ENCODE data around the gene SOCS6. TPM values are rescaled to one million over a fixed set of nuclear protein-coding genes. Genes with fewer than 3 reads are reported as not detected.

SOCS6 gene
- polyA plus RNA-seq, 4 donors = 10.3 to 42.6 (median 13.2) TPM

DNA sequence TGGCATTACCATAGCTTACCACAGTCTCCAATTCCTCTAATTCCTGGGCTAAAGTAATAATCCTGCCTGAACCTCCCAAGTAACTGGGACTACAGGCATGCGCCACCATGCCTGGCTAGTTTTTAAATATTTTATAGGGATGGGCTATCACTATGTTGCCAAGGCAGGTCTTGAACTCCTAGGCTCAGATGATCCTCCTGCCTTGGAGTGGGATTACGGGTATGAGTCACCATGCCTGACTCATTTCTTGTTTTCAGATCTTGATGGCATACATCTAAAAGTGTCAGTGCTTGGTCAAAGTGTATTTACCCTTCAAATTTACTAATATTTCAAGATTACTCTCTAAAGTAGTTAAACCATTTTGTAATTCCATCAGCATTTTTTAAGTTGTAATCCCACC, 9.4 kb upstream of the SOCS6 start:
- Histone ChIP-seq H3K4me3 (ENCODE audit: low read depth in 1 of 3, low read length in 3 of 3) (no peak overlapping the region), H3K4me1 (ENCODE audit: control insufficient read depth in 3 of 3, insufficient read depth in 2 of 3, low read depth in 1 of 3, low read length in 2 of 3) (no peaks in the 10 kb centered on the region), H3K27ac (ENCODE audit: low read depth in 1 of 3, low read length in 2 of 3) (no peak overlapping the region), H3K36me3 (ENCODE audit: control insufficient read depth in 3 of 3, insufficient read depth in 2 of 3, low read depth in 1 of 3, low read length in 3 of 3) (no peaks in the 10 kb centered on the region), H3K27me3 (ENCODE audit: control insufficient read depth in 3 of 3, insufficient read depth in 3 of 3, low read length in 3 of 3) (no peaks in the 10 kb centered on the region), H3K9me3 (ENCODE audit: control insufficient read depth in 2 of 2, insufficient read depth in 1 of 2, low read depth in 1 of 2, low read length in 1 of 2) (peaks cover 0 to 12% of the 10 kb centered on the region in 2 donors)
- no peak for DNase-seq
- WGBS, 3 donors = 83 to 89% (median 87%) methylated on average over 2 of the region's 2 CpGs
- no peak for FAIRE-seq

DNA sequence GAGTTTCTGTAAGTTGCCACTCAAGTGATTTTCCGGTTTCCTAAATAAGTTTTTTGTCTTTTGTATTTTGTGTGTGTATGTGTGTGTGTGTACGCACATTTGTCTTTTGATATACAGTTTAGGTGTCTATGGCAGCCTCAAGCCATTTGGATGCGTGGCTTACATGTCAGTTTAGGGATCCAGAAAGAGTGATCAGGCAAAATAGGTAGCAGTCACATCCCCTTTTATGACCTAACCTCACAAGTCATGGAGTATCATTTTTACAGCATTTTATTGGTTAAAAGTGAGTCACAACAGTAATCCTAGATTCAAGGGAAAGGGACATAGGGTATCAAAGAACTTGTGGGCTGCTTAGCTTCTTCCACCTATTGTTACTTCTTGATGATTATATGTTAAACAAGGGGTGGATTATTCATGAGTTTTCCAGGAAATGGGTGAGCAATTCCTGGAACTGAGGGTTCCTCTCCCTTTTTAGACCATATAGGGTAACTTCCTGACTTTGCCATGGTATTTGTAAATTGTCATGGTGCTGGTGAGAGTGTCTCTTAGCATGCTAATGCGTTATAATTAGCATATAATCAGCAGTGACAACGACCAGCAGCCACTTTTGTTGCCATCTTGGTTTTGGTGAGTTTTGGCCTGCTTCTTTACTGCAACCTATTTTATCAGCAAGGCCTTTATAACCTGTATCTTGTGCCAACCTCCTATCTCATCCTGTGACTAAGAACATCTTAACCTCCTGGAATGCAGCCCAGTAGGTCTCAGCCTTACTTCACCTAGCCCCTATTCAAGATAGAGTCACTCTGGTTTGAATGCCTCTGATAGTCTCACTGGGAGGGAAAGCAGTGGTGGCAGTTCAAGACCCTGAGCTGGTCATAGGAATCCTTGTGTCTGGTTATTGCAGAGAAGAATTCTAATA, 8.6 kb upstream of the SOCS6 start:
- Histone ChIP-seq H3K4me3 (ENCODE audit: low read depth in 1 of 3, low read length in 3 of 3) (no peak overlapping the region), H3K4me1 (ENCODE audit: control insufficient read depth in 3 of 3, insufficient read depth in 2 of 3, low read depth in 1 of 3, low read length in 2 of 3) (no peaks in the 10 kb centered on the region), H3K9me3 (ENCODE audit: control insufficient read depth in 2 of 2, insufficient read depth in 1 of 2, low read depth in 1 of 2, low read length in 1 of 2) (peaks cover 0 to 12% of the 10 kb centered on the region in 2 donors), H3K27ac (ENCODE audit: low read depth in 1 of 3, low read length in 2 of 3) (no peak overlapping the region), H3K27me3 (ENCODE audit: control insufficient read depth in 3 of 3, insufficient read depth in 3 of 3, low read length in 3 of 3) (no peaks in the 10 kb centered on the region), H3K36me3 (ENCODE audit: control insufficient read depth in 3 of 3, insufficient read depth in 2 of 3, low read depth in 1 of 3, low read length in 3 of 3) (no peaks in the 10 kb centered on the region)
- FAIRE-seq (no peak), DNase-seq (peak in 1 of 2 donors; percentile 92)
- 62 to 83% (median 72%) methylated on average over 5 of the region's 5 CpGs for WGBS, 3 donors

DNA sequence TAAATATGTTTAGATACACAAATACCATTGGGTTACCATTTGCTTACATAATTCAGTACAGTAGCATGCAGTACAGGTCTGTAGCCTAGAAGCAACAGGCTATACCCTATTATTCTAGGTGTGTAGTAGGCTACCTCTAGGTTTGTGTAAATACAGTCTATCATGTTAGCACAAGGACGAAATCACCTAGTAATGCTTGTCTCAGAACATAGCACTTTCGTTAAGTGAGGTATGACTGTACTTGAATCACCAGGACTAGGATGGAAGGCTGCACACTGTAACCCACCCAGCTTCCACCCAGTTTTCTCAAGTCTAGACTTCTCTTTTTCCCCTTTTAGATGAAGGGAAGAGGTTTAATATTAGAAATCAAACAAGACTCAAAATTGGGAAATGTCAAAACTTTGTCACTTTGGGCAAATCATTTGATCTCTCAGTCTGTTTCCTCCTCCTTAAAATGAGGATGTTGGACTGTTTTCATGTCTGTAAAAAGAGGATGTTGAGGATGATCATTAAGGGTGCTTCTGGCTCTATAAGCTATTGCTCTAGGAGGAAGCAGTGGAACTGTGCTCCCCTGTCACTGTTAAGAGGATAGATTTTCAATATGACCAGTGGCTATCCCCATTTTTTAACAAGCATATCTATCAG, 3.7 kb upstream of the SOCS6 start:
- no peak for FAIRE-seq
- WGBS, 3 donors = 72 to 88% (median 75%) methylated on average over 2 of the region's 2 CpGs

DNA sequence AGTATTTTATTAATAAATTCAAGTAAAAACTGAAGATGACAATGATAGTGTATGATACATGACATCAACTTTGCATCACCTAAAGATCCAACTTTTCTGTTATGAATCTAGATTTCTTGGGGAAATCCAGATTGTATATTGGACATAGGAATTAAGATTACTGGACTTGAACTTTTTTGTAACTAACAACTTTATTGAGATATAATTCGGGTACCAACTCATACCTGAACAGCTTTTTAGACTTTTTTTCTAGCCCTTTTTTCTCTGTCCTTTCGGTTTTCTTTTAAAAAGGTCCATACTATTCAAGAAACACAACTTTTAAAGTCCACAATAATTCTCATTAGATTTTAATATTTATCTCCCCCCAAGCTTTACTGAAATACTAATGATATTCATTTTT, 1.1 kb upstream of the SOCS6 start:
- WGBS, 3 donors = 83 to 88% (median 83%) methylated on average over 2 of the region's 2 CpGs
- Histone ChIP-seq H3K4me3 (ENCODE audit: low read depth in 1 of 3, low read length in 3 of 3) (no peak overlapping the region), H3K27me3 (ENCODE audit: control insufficient read depth in 3 of 3, insufficient read depth in 3 of 3, low read length in 3 of 3) (no peaks in the 10 kb centered on the region), H3K9me3 (ENCODE audit: control insufficient read depth in 2 of 2, insufficient read depth in 1 of 2, low read depth in 1 of 2, low read length in 1 of 2) (peaks cover 0 to 7% of the 10 kb centered on the region in 2 donors), H3K27ac (ENCODE audit: low read depth in 1 of 3, low read length in 2 of 3) (no peak overlapping the region), H3K4me1 (ENCODE audit: control insufficient read depth in 3 of 3, insufficient read depth in 2 of 3, low read depth in 1 of 3, low read length in 2 of 3) (peaks cover 2 to 28% (median 6%) of the 10 kb centered on the region in 3 donors), H3K36me3 (ENCODE audit: control insufficient read depth in 3 of 3, insufficient read depth in 2 of 3, low read depth in 1 of 3, low read length in 3 of 3) (peaks cover 0 to 3% (median 0%) of the 10 kb centered on the region in 3 donors)
- DNase-seq = no peak
- no peak for FAIRE-seq

More for the DNA sequence above, 3.7 kb upstream of the SOCS6 start:
- no peaks in the 10 kb centered on the region for H3K27me3 ChIP-seq (ENCODE audit: control insufficient read depth in 3 of 3, insufficient read depth in 3 of 3, low read length in 3 of 3)
- no peak overlapping the region for H3K4me3 ChIP-seq (ENCODE audit: low read depth in 1 of 3, low read length in 3 of 3)
- peaks cover 0 to 19% of the 10 kb centered on the region in 2 donors for H3K9me3 ChIP-seq (ENCODE audit: control insufficient read depth in 2 of 2, insufficient read depth in 1 of 2, low read depth in 1 of 2, low read length in 1 of 2)
- DNase-seq = no peak
- peaks cover 0 to 6% (median 0%) of the 10 kb centered on the region in 3 donors for H3K4me1 ChIP-seq (ENCODE audit: control insufficient read depth in 3 of 3, insufficient read depth in 2 of 3, low read depth in 1 of 3, low read length in 2 of 3)
- H3K27ac ChIP-seq (ENCODE audit: low read depth in 1 of 3, low read length in 2 of 3) = no peak overlapping the region
- no peaks in the 10 kb centered on the region for H3K36me3 ChIP-seq (ENCODE audit: control insufficient read depth in 3 of 3, insufficient read depth in 2 of 3, low read depth in 1 of 3, low read length in 3 of 3)

DNA sequence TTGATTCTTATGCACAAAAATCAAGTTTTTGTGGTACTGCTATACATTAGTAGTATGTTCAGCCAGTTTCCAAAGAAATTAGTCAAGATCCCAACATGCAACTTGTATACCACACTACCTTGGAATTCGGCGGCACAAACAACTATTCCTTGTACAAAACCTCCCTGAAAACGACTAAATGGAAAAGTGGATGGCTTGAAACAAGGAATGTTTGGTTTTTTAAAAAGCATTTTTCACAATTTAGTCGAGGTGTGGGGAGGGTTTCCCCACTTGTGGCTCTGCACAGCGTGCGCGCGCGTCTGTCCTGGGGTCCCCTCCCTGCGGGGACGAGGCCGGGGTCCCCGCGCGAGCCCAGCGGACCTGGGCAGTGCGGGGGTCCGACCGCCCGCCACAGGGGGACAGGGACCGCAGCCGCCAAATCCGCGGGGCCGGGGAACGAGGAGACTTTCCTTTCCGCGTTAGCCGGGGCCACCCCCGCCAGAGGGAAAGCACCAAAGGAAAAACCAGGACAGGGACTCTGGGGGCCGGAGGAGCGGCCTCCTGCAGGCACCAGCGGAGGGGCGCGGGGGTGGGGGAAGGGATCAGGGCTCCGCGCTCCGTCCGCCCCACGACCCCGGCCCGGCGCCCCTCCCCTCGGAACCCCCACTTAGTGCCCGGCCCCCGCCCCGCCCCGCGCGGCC, 534 bp upstream of the SOCS6 start:
- WGBS, 3 donors = 2 to 5% (median 3%) methylated on average over 27 to 49 of the region's 50 CpGs

DNA sequence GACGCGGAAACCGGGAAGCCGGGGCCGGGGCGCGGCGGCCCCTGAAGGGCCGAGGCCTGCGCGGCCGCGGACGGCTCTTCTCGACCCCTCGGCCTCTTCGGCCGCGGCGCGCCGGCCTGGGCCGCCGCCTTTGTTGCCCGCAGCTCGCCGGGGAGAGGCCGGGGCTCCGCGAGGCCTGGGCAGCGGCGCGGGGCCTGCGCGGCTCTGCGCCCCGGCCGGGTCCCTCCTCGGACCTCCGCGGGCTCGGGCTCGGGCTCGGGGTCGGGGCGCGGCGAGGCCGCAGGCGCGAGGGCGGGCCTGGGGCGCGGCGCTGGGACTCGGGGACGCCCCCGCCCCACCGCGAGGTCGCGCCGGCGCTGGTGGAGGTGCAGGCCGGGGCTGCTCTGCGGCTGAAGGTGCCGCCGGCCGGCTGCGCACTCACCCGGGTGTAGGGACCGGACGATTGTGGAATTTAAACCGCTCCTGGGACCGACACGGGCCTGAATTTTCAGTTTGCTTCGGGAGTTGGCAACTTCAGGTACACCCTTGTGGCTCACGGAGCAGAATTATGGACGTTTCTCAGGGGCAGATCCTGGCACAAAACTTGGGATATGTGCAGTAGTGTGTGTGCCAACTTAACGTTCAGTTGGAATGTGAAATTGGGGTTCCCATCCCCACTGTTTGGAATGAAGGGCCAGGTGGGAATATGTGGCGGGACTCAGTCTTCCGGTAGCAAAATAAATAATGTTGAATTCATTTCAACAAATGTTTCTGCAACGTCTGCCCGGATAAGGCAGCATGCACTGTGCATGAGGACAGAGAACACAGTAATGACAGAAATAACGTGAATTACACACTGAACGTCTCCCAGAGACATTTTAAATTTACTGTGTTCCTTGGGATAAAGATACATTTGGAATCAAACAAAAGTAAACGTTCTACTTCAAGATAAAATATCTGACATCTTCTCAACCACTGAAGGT, 787 bp downstream of the SOCS6 start:
- 1 to 3% (median 2%) methylated on average over 59 to 87 of the region's 87 CpGs for WGBS, 3 donors
- H3K4me3 ChIP-seq (ENCODE audit: low read depth in 1 of 3, low read length in 3 of 3) = peak overlapping the region; percentile 80 to 91 (median 83)
- peaks cover 0 to 3% (median 0%) of the 10 kb centered on the region in 3 donors for H3K36me3 ChIP-seq (ENCODE audit: control insufficient read depth in 3 of 3, insufficient read depth in 2 of 3, low read depth in 1 of 3, low read length in 3 of 3)
- peaks cover 0 to 7% of the 10 kb centered on the region in 2 donors for H3K9me3 ChIP-seq (ENCODE audit: control insufficient read depth in 2 of 2, insufficient read depth in 1 of 2, low read depth in 1 of 2, low read length in 1 of 2)
- H3K4me1 ChIP-seq (ENCODE audit: control insufficient read depth in 3 of 3, insufficient read depth in 2 of 3, low read depth in 1 of 3, low read length in 2 of 3) = peaks cover 4 to 33% (median 10%) of the 10 kb centered on the region in 3 donors
- peak overlapping the region; percentile 85 to 95 (median 87) for H3K27ac ChIP-seq (ENCODE audit: low read depth in 1 of 3, low read length in 2 of 3)
- peak; percentile 48 to 81 for DNase-seq
- H3K27me3 ChIP-seq (ENCODE audit: control insufficient read depth in 3 of 3, insufficient read depth in 3 of 3, low read length in 3 of 3) = no peaks in the 10 kb centered on the region
- no peak for FAIRE-seq

More for the DNA sequence above, 534 bp upstream of the SOCS6 start:
- Histone ChIP-seq H3K36me3 (ENCODE audit: control insufficient read depth in 3 of 3, insufficient read depth in 2 of 3, low read depth in 1 of 3, low read length in 3 of 3) (peaks cover 0 to 3% (median 0%) of the 10 kb centered on the region in 3 donors), H3K27ac (ENCODE audit: low read depth in 1 of 3, low read length in 2 of 3) (peak overlapping the region; percentile 69 to 71 (median 70)), H3K27me3 (ENCODE audit: control insufficient read depth in 3 of 3, insufficient read depth in 3 of 3, low read length in 3 of 3) (no peaks in the 10 kb centered on the region), H3K4me1 (ENCODE audit: control insufficient read depth in 3 of 3, insufficient read depth in 2 of 3, low read depth in 1 of 3, low read length in 2 of 3) (peaks cover 4 to 31% (median 6%) of the 10 kb centered on the region in 3 donors), H3K9me3 (ENCODE audit: control insufficient read depth in 2 of 2, insufficient read depth in 1 of 2, low read depth in 1 of 2, low read length in 1 of 2) (peaks cover 0 to 7% of the 10 kb centered on the region in 2 donors), H3K4me3 (ENCODE audit: low read depth in 1 of 3, low read length in 3 of 3) (peak overlapping the region; percentile 55 to 91 (median 80))
- no peak for FAIRE-seq
- DNase-seq = peak; percentile 53 to 81

DNA sequence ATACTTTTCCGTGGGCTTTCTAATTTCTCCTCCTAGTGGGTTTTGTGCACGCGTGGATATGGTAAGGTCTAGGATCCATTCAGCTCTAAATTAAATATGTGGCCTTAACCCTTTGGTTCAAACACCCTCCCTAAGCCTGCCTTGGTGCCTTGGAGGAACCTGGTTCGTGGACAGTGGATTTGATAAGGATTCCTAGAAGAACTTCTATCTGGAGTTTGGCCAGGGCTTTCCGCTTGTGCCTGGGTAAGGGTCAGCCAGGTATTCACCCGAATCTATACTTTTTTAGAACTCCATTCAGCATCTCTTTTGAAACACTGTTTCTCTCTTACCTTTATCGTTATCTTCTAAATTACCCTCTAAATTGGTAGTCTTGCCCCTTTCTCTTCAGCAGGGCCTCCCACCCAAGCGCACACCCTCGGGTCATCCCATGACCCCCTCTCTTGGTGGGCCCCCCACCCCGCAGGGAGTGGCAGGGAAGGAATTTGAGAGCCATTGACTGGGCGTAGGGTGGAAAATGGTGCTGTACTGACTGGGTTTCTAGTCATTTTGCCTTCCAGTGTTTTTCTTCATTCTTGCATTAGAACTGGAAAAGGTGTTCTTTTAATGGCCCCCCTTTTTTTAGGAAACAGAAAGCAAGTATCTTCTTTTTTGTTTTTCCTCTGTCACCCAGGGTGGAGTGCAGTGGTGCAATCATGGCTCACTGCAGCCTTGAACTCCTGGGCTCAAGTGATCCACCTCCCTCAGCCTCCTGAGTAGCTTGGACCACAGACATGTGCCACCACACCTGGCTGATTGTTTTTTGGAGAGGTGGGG, 1.8 kb downstream of the SOCS6 start:
- WGBS, 3 donors = 16 to 54% (median 37%) methylated on average over 11 of the region's 11 CpGs
- Histone ChIP-seq H3K4me3 (ENCODE audit: low read depth in 1 of 3, low read length in 3 of 3) (peak overlapping the region in 2 of 3 donors; percentile 83 to 91), H3K36me3 (ENCODE audit: control insufficient read depth in 3 of 3, insufficient read depth in 2 of 3, low read depth in 1 of 3, low read length in 3 of 3) (peaks cover 0 to 3% (median 0%) of the 10 kb centered on the region in 3 donors), H3K4me1 (ENCODE audit: control insufficient read depth in 3 of 3, insufficient read depth in 2 of 3, low read depth in 1 of 3, low read length in 2 of 3) (peaks cover 4 to 33% (median 11%) of the 10 kb centered on the region in 3 donors), H3K27me3 (ENCODE audit: control insufficient read depth in 3 of 3, insufficient read depth in 3 of 3, low read length in 3 of 3) (no peaks in the 10 kb centered on the region), H3K27ac (ENCODE audit: low read depth in 1 of 3, low read length in 2 of 3) (peak overlapping the region in 2 of 3 donors; percentile 25 to 87), H3K9me3 (ENCODE audit: control insufficient read depth in 2 of 2, insufficient read depth in 1 of 2, low read depth in 1 of 2, low read length in 1 of 2) (peaks cover 0 to 6% of the 10 kb centered on the region in 2 donors)
- DNase-seq (peak; percentile 19 to 58), FAIRE-seq (no peak)

Data from small intestine (tissue), 7 donors.